Body of pancreas (tissue), 4 donors: Measurements from ENCODE around the gene ZCCHC2.

Experiments used
- CTCF ChIP-seq, 7 experiments: fragments of 450-650 bp in 4 of 7; fragments of 200-600 bp in 3 of 7; sonication (generic) in 3 of 7; IDR thresholded peaks; one replicate each; pipeline ENCODE4 v1.5.1; 2016 to 2019; ENCODE audit warnings: antibody characterized with exemption in 7 of 7
- POLR2A ChIP-seq, 3 donors: fragments of 450-650 bp; IDR thresholded peaks; one replicate each; pipeline ENCODE4 v1.6.1; 2016; ENCODE audit warnings: antibody characterized with exemption in 3 of 3, mild to moderate bottlenecking in 2 of 3

- TF ChIP-seq POLR2A (IDR thresholded peaks at IDR 0.05) (no peak), CTCF (IDR thresholded peaks at IDR 0.05) (no peak)
Observed at GRCh38 chr18:62538881-62539280, 16.1 kb downstream of the ZCCHC2 start.
